Measurements from ENCODE around the gene NT5M. TPM values are rescaled to one million over a fixed set of nuclear protein-coding genes. Genes with fewer than 3 reads are reported as not detected.
A peak's percentile ranks its signal among the peaks of the same experiment; 100 is the strongest.
"Not testable (repeated sequence)": the region's sequence is repeated elsewhere in the genome, so short reads cannot be mapped to it uniquely, and the experiment has no call there.

NT5M gene
- total RNA-seq, 1 experiment from 2014 or later = 6.6 TPM

DNA sequence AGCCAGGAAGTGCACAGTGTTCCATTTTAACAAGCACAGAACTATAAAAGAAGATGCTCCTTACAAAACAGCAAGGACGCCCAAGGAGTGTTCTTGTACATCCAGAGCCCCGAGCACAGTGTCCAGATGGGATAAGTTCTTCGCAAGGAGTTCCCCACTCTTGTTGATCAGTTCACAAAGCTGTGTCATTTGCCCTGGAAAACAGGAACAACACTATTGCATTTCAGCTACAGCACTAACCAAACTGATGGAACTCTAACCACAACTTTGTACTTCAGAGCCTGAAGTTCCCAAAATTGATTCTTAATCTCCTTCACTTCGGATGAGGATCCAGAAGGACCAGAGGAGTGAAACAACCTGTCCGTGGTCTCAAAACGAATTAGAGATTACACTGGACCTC is 27.2 kb upstream of the NT5M start:
- no CpG with 5 or more reads among the region's 6 CpGs for WGBS (ENCODE audit: extremely low coverage, insufficient read length, low lambda C conversion rate)

DNA sequence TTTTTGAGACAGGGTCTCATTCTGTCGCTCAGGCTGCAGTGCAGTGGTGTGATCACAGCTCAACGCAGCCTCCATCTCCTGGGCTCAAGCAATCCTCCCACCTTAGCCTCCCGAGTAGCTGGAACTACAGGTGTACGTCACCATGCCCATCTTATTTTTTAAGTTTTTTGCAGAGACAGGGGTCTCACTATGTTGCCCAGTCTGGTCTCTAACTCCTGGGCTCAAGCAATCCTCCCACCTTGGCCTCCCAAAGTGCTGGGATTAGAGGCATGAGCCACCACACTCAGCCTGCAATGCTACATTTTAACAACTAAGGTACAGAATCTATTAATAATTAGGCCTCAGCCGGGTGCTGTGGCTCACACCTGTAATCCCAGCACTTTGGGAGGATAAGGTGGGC is 25.7 kb upstream of the NT5M start:
- not testable (repeated sequence) for H3K4me3 Mint-ChIP-seq

More for the DNA sequence above, 27.2 kb upstream of the NT5M start:
- no peak overlapping the region for H4K91ac ChIP-seq (ENCODE audit: insufficient read length, low read depth, low read length)
- Mint-ChIP-seq H3K36me3 (ENCODE audit: insufficient read depth in 1 of 3, low read depth in 3 of 3) (peaks cover 11 to 43% (median 24%) of the 10 kb centered on the region in 3 experiments; a peak in 6 of 7 replicates), H3K27ac (0 out of 7 replicates have a peak overlapping the region, but pooled peaks of 1 of the 3 experiments have one; percentile 14), H3K27me3 (ENCODE audit: low read depth) (no peaks in the 10 kb centered on the region), H3K4me1 (peaks cover 7 to 9% of the 10 kb centered on the region in 2 experiments), H3K9me3 (no peaks in the 10 kb centered on the region), H3K4me3 (no peak overlapping the region)
- H2BK20ac ChIP-seq (ENCODE audit: low read depth, low read length, poor library complexity, severe bottlenecking) = no peak overlapping the region
- no peaks in the 10 kb centered on the region for H3K27me3 ChIP-seq (ENCODE audit: insufficient read depth, low read length)
- no peak overlapping the region for H3K18ac ChIP-seq (ENCODE audit: insufficient read length, low read depth, low read length)
- peaks cover 14% of the 10 kb centered on the region for H3K79me1 ChIP-seq (ENCODE audit: insufficient read depth, low read depth, low read length, poor library complexity, severe bottlenecking)
- no peak overlapping the region for H3K23ac ChIP-seq (ENCODE audit: insufficient read length, low read depth, low read length)
- no peak overlapping the region for H3T11ph ChIP-seq (ENCODE audit: low read length)
- H3K27ac ChIP-seq (ENCODE audit: insufficient read length, low read depth, low read length) = no peak overlapping the region
- H3K79me2 ChIP-seq (ENCODE audit: insufficient read depth, low read length) = peaks cover 23% of the 10 kb centered on the region
- H3K4me2 ChIP-seq (ENCODE audit: insufficient read depth, insufficient read length, low read length) = no peak overlapping the region
- no peak overlapping the region for H4K8ac ChIP-seq (replicated peaks; ENCODE audit: insufficient read length, low read depth, low read length)
- H2BK12ac ChIP-seq (ENCODE audit: insufficient read length, low read depth, low read length) = no peak overlapping the region
- no peak overlapping the region for H2BK15ac ChIP-seq (ENCODE audit: low read depth, low read length)
- no peak overlapping the region for H3K56ac ChIP-seq (ENCODE audit: insufficient read length, low read depth, low read length)
- H2AFZ ChIP-seq (ENCODE audit: low read length) = no peak overlapping the region
- H3K9ac ChIP-seq (ENCODE audit: extremely low read depth, insufficient read length, low read length) = no peak overlapping the region
- H2BK5ac ChIP-seq (ENCODE audit: insufficient read length, low read length) = no peak overlapping the region
- H3K14ac ChIP-seq (ENCODE audit: insufficient read depth, low read length) = no peak overlapping the region
- H3K23me2 ChIP-seq (ENCODE audit: insufficient read length, low read depth, low read length, poor library complexity, severe bottlenecking) = peaks cover 6% of the 10 kb centered on the region
- H3K4ac ChIP-seq (ENCODE audit: low read depth, low read length) = no peak overlapping the region
- TF ChIP-seq, protein P1, sequence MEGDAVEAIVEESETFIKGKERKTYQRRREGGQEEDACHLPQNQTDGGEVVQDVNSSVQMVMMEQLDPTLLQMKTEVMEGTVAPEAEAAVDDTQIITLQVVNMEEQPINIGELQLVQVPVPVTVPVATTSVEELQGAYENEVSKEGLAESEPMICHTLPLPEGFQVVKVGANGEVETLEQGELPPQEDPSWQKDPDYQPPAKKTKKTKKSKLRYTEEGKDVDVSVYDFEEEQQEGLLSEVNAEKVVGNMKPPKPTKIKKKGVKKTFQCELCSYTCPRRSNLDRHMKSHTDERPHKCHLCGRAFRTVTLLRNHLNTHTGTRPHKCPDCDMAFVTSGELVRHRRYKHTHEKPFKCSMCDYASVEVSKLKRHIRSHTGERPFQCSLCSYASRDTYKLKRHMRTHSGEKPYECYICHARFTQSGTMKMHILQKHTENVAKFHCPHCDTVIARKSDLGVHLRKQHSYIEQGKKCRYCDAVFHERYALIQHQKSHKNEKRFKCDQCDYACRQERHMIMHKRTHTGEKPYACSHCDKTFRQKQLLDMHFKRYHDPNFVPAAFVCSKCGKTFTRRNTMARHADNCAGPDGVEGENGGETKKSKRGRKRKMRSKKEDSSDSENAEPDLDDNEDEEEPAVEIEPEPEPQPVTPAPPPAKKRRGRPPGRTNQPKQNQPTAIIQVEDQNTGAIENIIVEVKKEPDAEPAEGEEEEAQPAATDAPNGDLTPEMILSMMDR (conservative IDR thresholded peaks at IDR 0.05) = no peak
- DNase-seq = no peak
- H3K9me3 ChIP-seq (ENCODE audit: control insufficient read depth, low read depth, low read length) = no peaks in the 10 kb centered on the region
- H2AK5ac ChIP-seq (ENCODE audit: insufficient read length, low read length) = no peak overlapping the region
- H3K4me1 ChIP-seq (ENCODE audit: insufficient read depth, low read length) = no peaks in the 10 kb centered on the region
- no peak overlapping the region for H4K5ac ChIP-seq (ENCODE audit: insufficient read length, low read depth, low read length)
- no peak overlapping the region for H2BK120ac ChIP-seq (ENCODE audit: low read depth, low read length, poor library complexity, severe bottlenecking)
- H4K20me1 ChIP-seq (ENCODE audit: control insufficient read depth, insufficient read depth, insufficient read length) = no peaks in the 10 kb centered on the region

More for the DNA sequence above, 25.7 kb upstream of the NT5M start:
- not testable (repeated sequence) for H2BK120ac ChIP-seq (ENCODE audit: low read depth, low read length, poor library complexity, severe bottlenecking); H3K56ac ChIP-seq (ENCODE audit: insufficient read length, low read depth, low read length); H2BK12ac ChIP-seq (ENCODE audit: insufficient read length, low read depth, low read length); H2AFZ ChIP-seq (ENCODE audit: low read length); H4K8ac ChIP-seq (replicated peaks; ENCODE audit: insufficient read length, low read depth, low read length); H4K91ac ChIP-seq (ENCODE audit: insufficient read length, low read depth, low read length); H3K23ac ChIP-seq (ENCODE audit: insufficient read length, low read depth, low read length); H3K14ac ChIP-seq (ENCODE audit: insufficient read depth, low read length); H3K27ac ChIP-seq (ENCODE audit: insufficient read length, low read depth, low read length); H3T11ph ChIP-seq (ENCODE audit: low read length); H2BK5ac ChIP-seq (ENCODE audit: insufficient read length, low read length); H3K9ac ChIP-seq (ENCODE audit: extremely low read depth, insufficient read length, low read length); H3K18ac ChIP-seq (ENCODE audit: insufficient read length, low read depth, low read length); H3K9me3 Mint-ChIP-seq; H3K4me1 ChIP-seq (ENCODE audit: insufficient read depth, low read length); H2AK5ac ChIP-seq (ENCODE audit: insufficient read length, low read length); H3K4me2 ChIP-seq (ENCODE audit: insufficient read depth, insufficient read length, low read length); H3K9me3 ChIP-seq (ENCODE audit: control insufficient read depth, low read depth, low read length); H3K27me3 ChIP-seq (ENCODE audit: insufficient read depth, low read length); H3K23me2 ChIP-seq (ENCODE audit: insufficient read length, low read depth, low read length, poor library complexity, severe bottlenecking); H3K27me3 Mint-ChIP-seq (ENCODE audit: low read depth); H3K4ac ChIP-seq (ENCODE audit: low read depth, low read length); H2BK20ac ChIP-seq (ENCODE audit: low read depth, low read length, poor library complexity, severe bottlenecking); H3K27ac Mint-ChIP-seq; DNase-seq; H4K5ac ChIP-seq (ENCODE audit: insufficient read length, low read depth, low read length); H4K20me1 ChIP-seq (ENCODE audit: control insufficient read depth, insufficient read depth, insufficient read length); H2BK15ac ChIP-seq (ENCODE audit: low read depth, low read length)
- Mint-ChIP-seq H3K36me3 (ENCODE audit: insufficient read depth in 1 of 3, low read depth in 3 of 3) (peaks cover 11 to 37% (median 24%) of the 10 kb centered on the region in 3 experiments; a peak in 6 of 7 replicates), H3K4me1 (peaks cover 16 to 17% of the 10 kb centered on the region in 2 experiments)
- Histone ChIP-seq H3K79me2 (ENCODE audit: insufficient read depth, low read length) (peaks cover 23% of the 10 kb centered on the region), H3K79me1 (ENCODE audit: insufficient read depth, low read depth, low read length, poor library complexity, severe bottlenecking) (peaks cover 14% of the 10 kb centered on the region)
- WGBS (ENCODE audit: extremely low coverage, insufficient read length, low lambda C conversion rate) = no CpG with 5 or more reads among the region's 5 CpGs

Measured in H9 (cell line).